ENCODE data around the gene OLFML2B. TPM values are rescaled to one million over a fixed set of nuclear protein-coding genes. Genes with fewer than 3 reads are reported as not detected.

Gene OLFML2B
- total RNA-seq, 1 donor from 2014 or later: 2.4 TPM

DNA sequence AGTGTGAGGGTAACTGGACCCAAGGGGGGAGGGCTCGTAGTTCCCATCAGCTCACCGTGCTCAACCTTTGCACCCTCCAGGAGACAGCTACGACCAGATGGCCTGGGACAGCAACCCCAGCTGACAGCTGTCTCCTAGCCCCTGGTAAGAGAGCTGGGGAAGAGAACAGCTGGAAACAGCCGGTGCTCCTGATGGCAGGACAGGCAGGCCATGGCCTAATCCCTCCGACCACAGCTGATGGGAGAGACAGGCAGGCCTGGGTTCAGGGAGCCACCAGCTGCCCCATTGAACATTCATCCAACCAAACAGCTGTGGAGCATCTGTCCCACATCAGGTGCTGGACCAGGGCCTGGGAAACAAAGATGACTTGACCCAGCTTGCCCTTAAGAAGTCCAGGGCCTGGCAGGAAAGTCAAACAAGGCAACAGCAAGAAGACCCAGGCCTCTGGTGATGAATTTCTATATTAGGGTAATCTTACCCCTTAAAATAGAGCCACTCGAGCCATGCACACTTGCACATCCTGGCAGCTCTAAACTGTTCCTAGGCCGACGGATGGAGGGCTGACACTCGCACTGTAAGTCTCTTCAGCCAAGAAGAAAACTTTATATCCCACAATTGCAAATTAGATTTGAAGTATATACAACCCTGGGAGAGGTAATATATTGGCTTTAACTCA is 12.2 kb downstream of the OLFML2B start:
- DNase-seq (peak; percentile 53), ATAC-seq (peak; percentile 84)
- intact Hi-C loops (cut with micrococcal nuclease): no loop called here

DNA sequence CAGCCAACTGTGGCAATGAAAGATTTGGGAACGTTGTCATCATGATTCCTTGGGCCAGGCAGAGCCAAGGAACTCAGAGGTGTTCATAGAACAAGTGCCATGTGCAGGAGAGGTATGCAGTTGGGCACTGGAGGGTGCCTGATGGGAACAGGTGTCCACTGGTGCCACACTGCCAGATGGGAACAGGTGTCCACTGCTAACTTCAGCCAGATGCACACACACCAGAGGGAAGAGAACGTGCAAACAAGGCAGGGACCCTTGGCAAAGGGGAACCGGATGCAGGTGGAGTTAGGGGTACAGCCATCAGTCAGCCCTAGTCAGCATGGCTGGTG is 13.5 kb downstream of the OLFML2B start:
- ATAC-seq: no peak
- intact Hi-C loops (cut with micrococcal nuclease): no loop called here
- no peak for DNase-seq

DNA sequence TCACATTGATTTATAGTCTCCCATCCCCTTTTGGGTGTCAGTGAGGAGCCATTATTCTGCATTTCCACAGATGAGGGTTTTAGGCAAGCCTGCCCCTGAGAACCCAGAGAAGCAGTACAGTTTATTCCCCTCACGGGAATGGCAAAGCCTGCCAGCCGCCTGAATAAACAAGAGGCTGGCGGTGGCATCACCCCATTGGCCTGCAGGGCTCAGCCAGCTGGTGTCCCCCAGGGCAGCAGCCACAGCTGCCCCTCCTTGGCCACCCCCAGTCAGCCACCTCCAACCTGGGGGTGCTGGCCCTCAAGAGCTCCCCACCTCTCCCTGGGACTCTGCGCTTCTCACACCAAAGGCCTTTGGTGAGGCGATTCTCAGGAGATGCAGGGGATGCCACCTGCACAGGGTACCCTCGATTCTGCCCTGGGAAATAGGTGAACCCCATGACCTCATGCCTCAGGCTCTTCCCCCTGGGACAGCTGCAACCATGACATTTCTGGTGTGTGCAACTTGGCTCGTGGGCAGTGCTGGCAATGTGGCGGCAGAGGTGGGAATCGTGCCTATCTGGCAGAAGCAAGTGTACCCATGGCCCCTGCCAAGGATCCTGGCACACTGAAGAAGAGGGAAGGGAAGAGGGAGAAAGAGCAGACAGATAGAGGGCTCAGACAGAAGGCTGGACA is 14.0 kb downstream of the OLFML2B start:
- DNase-seq: peak; percentile 67
- intact Hi-C loops (cut with micrococcal nuclease): no loop called here
- ATAC-seq: peak; percentile 79

DNA sequence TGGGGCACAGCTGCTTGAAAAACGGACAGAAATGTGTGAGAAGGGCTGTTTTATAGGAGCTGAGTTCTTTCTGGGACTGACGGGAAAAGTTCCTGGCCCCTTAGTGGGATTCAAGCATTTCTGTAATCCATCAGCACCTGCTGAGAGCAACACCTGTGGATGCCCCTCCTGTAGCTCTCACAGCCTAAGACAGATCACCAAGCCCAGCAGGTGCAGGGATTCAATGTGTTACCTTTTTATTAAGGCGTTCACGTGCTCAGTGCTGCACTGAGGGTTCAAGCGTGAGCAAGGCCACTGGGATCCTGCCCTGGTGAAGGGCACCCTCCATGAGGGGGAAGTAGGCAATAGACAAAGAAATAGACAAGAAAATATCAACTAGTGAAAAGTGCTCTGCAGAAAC is 14.9 kb downstream of the OLFML2B start:
- no peak for ATAC-seq
- intact Hi-C loops (cut with micrococcal nuclease): no loop called here

DNA sequence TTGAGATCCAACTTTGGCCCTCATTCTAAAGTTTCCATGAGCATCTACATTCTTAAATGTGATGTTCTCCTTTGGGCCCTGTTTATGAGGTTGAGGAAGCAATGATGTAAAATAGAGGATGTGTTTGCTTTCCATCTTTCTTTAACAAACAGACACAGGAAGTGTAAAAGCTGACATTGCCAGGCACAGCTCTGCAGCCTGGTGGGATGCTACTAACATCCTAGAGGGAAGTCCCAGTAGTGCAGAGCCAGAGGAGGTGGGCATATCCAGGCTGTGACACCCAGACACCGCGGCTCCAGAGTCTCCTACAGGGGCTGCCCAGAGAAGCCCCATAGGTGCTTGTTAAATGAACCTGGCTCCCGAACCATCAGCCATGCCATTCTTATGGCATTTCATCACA is 16.2 kb downstream of the OLFML2B start:
- DNase-seq (no peak), ATAC-seq (no peak)
- intact Hi-C loops (cut with micrococcal nuclease): no loop called here

More for the DNA sequence above, 14.9 kb downstream of the OLFML2B start:
- no peak for DNase-seq

DNA sequence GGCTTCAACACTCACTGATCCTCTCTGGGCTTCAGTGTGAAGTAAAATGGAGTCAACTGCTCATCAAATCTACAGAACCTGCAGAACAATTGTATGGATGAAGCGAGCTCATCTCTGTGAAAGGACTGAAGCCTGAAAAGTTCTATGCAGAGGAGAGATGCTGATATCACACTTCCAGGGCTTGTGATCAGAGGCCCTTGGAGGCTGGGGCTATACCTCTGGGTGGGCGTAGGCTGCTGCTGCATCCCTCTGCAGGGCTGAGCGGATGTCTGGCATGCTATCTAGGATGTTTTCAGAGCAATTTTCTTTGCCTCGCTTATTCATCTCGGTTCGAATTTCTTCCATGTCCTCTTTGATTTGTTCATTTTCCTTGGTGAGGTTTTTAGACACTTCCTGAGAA is 17.6 kb downstream of the OLFML2B start:
- ATAC-seq (no peak), DNase-seq (no peak)
- intact Hi-C loops (cut with micrococcal nuclease): no loop called here

GRCh38 chr1:162004441-162004950 is 19.2 kb downstream of the OLFML2B start:
- no peak for DNase-seq
- intact Hi-C loops (cut with micrococcal nuclease): no loop called here
- no peak for ATAC-seq

GRCh38 chr1:162003830-162004215 is 19.8 kb downstream of the OLFML2B start:
- intact Hi-C loops (cut with micrococcal nuclease): no loop called here
- ATAC-seq: peak; percentile 77
- peak; percentile 50 for DNase-seq

GRCh38 chr1:162003061-162003829 is 20.4 kb downstream of the OLFML2B start:
- intact Hi-C loops (cut with micrococcal nuclease): no loop called here
- ATAC-seq (peak; percentile 15), DNase-seq (no peak)

- intact Hi-C loops (cut with micrococcal nuclease): no loop called here
- ATAC-seq (no peak), DNase-seq (no peak)
These were observed 23.6 kb downstream of the OLFML2B start for GRCh38 chr1:162000053-162000420.

DNA sequence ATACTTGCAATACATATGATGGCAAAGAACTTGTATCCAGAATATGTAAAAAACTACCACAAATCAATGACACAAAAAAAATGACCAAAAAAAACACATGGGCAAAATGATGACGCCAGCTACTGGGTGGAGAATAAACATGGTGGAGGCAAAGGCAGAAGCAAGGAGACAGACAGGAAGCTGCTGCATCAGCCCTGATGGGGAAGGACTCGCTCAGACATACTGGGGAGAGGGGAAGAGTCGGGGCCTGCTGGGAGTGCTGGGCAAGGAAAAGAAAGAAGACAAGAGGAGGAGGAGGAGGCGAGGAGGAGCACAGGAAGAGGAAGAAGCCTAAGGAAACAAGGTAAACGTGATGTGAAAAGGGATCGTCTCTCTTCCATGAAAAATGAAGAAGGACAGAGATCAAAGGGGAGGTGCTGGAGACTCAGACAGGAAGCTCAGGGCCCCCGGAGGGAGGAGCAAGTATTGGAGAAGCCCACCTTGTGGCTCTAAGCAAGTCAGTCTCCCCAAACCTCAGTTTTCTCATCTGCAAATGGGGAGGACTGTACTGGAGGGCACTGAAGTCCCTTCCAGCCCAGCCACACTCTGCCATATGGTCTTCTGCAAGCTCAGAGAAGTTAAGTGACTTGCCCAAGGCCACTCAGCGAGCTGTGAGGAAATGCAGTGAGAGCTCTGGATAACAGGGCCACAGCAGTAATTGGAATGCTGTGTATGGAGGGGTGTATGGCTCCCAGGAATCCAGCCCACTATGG is 24.2 kb downstream of the OLFML2B start:
- DNase-seq: no peak
- intact Hi-C loops (cut with micrococcal nuclease): no loop called here
- ATAC-seq: no peak

- ATAC-seq (no peak), DNase-seq (no peak)
- intact Hi-C loops (cut with micrococcal nuclease): no loop called here
These were observed 24.9 kb downstream of the OLFML2B start for GRCh38 chr1:161998811-161999210.

DNA sequence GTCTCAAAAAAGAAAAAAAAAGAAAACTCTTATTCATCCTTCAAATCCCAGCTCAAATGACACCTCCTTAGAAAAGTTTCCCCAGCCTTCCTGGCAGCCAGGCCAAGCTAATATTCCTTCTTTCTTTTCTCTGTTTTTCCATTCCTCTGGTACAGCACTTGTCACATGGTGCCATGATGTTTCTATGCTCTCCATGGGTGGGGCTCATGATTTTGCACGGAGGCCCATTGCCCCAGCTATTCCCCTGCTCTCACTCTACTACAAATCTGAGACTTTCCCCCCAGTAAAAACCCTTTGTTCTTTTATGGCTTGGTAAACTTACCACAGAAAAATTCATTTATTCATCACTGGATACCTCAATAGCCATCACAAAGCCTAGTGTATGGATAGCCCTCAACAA is 26.5 kb downstream of the OLFML2B start:
- intact Hi-C loops (cut with micrococcal nuclease): no loop called here
- DNase-seq (no peak), ATAC-seq (no peak)

DNA sequence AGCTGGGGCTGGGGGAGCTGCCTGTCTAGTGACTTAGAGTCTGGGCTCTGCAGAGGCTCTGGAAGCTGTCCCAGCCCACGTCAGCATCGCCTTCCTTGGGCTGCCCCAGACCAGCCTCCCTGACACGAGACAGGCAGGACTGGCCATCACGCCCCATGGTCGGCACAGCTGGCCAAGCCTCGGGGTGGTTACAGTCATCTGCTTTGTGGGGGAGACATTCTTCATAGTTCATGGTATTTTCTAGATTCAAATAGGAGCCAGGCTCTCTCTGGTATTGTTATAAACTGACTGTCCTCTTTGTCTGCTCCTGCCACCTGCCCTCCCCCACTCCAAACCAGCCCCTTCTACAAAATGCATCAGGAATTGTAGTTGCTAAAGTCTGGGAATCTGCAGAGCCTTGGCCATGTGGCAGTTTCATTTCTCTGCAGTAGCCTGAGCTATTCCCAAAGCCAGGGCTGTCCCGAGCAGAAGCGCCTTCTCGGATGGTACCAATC is 29.4 kb downstream of the OLFML2B start:
- peak; percentile 57 for ATAC-seq
- intact Hi-C loops (cut with micrococcal nuclease): no loop called here
- peak; percentile 59 for DNase-seq

DNA sequence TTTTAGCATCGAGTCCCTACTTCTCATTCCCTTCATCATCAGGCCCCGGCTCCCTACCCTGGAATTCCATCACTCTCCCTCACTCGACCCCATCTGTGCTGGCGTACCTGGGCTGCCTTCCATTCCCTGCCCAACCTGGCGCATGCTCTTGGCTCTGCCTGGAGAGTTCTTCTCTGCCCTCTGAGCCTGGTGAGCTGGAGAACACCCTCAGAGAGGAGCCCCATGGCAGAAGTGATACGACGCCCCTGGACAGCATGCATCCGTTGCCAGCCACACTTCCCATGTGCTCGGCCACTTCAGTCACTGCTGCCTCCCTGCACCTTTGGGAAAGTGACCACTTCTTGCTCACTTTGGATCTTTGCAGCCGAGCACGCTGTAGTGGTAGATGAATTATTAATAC is 30.1 kb downstream of the OLFML2B start:
- DNase-seq (no peak), ATAC-seq (no peak)
- intact Hi-C loops (cut with micrococcal nuclease): no loop called here

DNA sequence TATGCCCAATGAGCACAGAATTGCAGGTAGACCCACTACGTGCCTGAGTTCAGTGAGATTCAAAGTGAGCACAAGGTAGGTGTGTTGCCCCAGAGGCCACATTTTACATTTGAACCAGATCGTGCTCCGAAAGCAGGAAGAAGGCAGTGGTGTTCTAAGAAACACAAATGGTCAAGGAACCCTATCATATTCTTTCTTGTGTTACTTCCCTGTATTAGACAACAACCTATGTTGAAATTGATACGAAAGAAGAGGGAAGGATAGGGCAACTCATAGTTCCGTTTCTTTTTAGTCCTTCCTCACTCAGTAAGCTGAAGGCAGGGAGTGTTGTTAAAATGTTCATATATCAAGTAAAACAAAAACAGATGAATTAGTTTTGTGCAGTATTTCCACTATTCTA is 33.9 kb downstream of the OLFML2B start:
- ATAC-seq: peak; percentile 38

GRCh38 chr1:161989108-161989507 is 34.6 kb downstream of the OLFML2B start:
- ATAC-seq: no peak
- intact Hi-C loops (cut with micrococcal nuclease): no loop called here
- no peak for DNase-seq

More for the DNA sequence above, 33.9 kb downstream of the OLFML2B start:
- DNase-seq: no peak
- intact Hi-C loops (cut with micrococcal nuclease): no loop called here

DNA sequence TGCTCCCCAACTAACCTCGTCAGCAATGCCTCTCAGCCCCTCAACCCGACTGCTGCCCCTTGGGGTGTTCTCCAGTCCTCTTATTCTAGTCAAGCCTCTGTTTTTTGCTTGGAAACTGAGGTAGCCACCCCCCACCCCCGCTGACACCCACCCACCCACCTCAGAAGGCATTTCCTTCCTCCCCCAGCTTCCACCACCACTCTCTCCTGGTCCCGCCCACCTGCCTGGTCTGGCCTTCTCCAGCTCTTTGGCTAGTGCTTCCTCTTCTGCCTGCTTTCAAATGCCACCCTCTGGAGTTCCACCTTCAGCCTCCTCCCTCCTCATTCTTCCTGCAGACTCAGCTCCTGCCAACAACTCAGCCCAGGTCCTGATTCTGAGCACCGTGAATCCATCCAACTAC is 35.3 kb downstream of the OLFML2B start:
- DNase-seq (no peak), ATAC-seq (no peak)
- intact Hi-C loops (cut with micrococcal nuclease): no loop called here

GRCh38 chr1:161987872-161988271 is 35.8 kb downstream of the OLFML2B start:
- intact Hi-C loops (cut with micrococcal nuclease): no loop called here
- DNase-seq (no peak), ATAC-seq (no peak)
